Measurements from ENCODE around the gene MTHFR.

MTHFR gene

DNA sequence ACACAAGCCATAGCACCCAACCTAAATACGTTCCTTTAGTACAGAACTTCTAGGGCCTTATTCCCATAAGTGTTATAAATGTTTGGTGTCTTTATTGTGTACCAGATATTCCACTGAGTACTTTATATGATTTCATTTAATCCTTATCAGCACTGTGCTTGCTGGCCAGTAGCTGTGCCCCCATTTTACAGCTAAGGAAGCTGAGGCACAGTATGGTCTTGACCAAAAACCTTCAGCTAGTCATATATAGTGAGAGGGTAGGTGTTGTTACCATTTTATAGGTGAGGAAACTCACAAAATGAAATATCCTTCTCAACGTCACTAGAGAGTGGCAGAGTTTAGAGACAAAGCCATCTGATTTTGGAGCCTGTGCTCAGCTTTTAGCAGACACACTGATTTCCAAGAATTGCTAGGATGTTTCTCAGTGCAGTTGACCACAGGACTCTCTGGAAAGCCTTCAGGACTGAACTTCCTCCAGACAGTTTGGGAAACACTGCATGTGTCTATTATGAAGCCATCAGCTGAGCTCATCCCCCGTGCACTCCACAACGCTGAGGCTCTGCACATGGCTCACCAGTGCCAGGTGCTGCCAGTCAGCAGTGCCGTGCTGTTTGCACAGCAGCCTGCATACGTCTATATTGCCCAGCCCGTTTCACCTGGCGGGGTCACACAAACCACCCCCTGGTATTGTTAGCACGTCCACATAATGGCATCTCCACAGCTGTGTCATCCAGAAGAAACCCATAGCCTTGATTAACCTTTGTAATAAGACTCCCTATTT is 26.4 kb upstream of the MTHFR start:
- TF ChIP-seq GLIS3 (CRISPR knock-in tag; IDR thresholded peaks at IDR 0.05) (no peak), RARB (CRISPR knock-in tag; IDR thresholded peaks at IDR 0.05) (no peak), CSDC2 (CRISPR knock-in tag; IDR thresholded peaks at IDR 0.05) (no peak), OSR1 (CRISPR knock-in tag; IDR thresholded peaks at IDR 0.05) (no peak), PPARA (CRISPR knock-in tag; IDR thresholded peaks at IDR 0.05; ENCODE audit: borderline replicate concordance) (no peak)
- ATAC-seq: no peak

DNA sequence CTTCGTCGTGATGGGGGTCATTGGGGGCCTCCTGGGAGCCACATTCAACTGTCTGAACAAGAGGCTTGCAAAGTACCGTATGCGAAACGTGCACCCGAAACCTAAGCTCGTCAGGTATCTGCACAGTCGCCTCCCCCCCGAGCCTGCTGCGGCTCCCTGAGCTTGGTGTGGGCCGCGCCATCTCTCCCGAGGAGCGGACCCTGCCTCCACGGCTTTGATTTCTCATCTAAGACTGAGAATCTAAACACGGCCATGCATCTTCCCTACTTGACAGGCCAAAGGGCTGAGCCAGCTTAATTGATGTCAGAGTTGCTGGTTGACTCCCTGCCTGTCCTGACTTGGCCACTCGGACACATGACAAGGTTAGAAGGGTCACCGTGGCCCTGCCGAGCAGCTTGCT is 22.7 kb upstream of the MTHFR start:
- TF ChIP-seq OSR1 (CRISPR knock-in tag; IDR thresholded peaks at IDR 0.05) (no peak), ZNF565 (CRISPR knock-in tag; conservative IDR thresholded peaks at IDR 0.05; ENCODE audit: low read depth) (no peak), TCF4 (CRISPR knock-in tag; IDR thresholded peaks at IDR 0.05; ENCODE audit: borderline replicate concordance) (no peak), PPARA (CRISPR knock-in tag; IDR thresholded peaks at IDR 0.05; ENCODE audit: borderline replicate concordance) (no peak), ESRRG (CRISPR knock-in tag; IDR thresholded peaks at IDR 0.05) (no peak), ZFP30 (CRISPR knock-in tag; IDR thresholded peaks at IDR 0.05) (no peak), ARNTL (CRISPR knock-in tag; IDR thresholded peaks at IDR 0.05; ENCODE audit: borderline replicate concordance, low read depth) (no peak), GLIS3 (CRISPR knock-in tag; IDR thresholded peaks at IDR 0.05) (no peak), ZC3H10 (CRISPR knock-in tag; IDR thresholded peaks at IDR 0.05) (no peak), CSDC2 (CRISPR knock-in tag; IDR thresholded peaks at IDR 0.05) (no peak), BACH2 (CRISPR knock-in tag; IDR thresholded peaks at IDR 0.05; ENCODE audit: borderline replicate concordance) (no peak), ZFP3 (CRISPR knock-in tag; IDR thresholded peaks at IDR 0.05) (no peak), ISL1 (CRISPR knock-in tag; IDR thresholded peaks at IDR 0.05) (no peak), SNAI2 (CRISPR knock-in tag; IDR thresholded peaks at IDR 0.05) (no peak), ZNF8 (CRISPR knock-in tag; IDR thresholded peaks at IDR 0.05) (no peak)
- TF ChIP-seq, protein P1, sequence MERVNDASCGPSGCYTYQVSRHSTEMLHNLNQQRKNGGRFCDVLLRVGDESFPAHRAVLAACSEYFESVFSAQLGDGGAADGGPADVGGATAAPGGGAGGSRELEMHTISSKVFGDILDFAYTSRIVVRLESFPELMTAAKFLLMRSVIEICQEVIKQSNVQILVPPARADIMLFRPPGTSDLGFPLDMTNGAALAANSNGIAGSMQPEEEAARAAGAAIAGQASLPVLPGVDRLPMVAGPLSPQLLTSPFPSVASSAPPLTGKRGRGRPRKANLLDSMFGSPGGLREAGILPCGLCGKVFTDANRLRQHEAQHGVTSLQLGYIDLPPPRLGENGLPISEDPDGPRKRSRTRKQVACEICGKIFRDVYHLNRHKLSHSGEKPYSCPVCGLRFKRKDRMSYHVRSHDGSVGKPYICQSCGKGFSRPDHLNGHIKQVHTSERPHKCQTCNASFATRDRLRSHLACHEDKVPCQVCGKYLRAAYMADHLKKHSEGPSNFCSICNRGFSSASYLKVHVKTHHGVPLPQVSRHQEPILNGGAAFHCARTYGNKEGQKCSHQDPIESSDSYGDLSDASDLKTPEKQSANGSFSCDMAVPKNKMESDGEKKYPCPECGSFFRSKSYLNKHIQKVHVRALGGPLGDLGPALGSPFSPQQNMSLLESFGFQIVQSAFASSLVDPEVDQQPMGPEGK (CRISPR knock-in tag; IDR thresholded peaks at IDR 0.05; ENCODE audit: borderline replicate concordance): no peak
- TF ChIP-seq, protein P2, sequence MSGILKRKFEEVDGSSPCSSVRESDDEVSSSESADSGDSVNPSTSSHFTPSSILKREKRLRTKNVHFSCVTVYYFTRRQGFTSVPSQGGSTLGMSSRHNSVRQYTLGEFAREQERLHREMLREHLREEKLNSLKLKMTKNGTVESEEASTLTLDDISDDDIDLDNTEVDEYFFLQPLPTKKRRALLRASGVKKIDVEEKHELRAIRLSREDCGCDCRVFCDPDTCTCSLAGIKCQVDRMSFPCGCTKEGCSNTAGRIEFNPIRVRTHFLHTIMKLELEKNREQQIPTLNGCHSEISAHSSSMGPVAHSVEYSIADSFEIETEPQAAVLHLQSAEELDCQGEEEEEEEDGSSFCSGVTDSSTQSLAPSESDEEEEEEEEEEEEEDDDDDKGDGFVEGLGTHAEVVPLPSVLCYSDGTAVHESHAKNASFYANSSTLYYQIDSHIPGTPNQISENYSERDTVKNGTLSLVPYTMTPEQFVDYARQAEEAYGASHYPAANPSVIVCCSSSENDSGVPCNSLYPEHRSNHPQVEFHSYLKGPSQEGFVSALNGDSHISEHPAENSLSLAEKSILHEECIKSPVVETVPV (CRISPR knock-in tag; IDR thresholded peaks at IDR 0.05): no peak
- TF ChIP-seq, protein P3, sequence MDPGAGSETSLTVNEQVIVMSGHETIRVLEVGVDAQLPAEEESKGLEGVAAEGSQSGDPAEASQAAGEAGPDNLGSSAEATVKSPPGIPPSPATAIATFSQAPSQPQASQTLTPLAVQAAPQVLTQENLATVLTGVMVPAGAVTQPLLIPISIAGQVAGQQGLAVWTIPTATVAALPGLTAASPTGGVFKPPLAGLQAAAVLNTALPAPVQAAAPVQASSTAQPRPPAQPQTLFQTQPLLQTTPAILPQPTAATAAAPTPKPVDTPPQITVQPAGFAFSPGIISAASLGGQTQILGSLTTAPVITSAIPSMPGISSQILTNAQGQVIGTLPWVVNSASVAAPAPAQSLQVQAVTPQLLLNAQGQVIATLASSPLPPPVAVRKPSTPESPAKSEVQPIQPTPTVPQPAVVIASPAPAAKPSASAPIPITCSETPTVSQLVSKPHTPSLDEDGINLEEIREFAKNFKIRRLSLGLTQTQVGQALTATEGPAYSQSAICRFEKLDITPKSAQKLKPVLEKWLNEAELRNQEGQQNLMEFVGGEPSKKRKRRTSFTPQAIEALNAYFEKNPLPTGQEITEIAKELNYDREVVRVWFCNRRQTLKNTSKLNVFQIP (CRISPR knock-in tag; IDR thresholded peaks at IDR 0.05; ENCODE audit: borderline replicate concordance, low read depth): no peak
- TF ChIP-seq, protein P4, sequence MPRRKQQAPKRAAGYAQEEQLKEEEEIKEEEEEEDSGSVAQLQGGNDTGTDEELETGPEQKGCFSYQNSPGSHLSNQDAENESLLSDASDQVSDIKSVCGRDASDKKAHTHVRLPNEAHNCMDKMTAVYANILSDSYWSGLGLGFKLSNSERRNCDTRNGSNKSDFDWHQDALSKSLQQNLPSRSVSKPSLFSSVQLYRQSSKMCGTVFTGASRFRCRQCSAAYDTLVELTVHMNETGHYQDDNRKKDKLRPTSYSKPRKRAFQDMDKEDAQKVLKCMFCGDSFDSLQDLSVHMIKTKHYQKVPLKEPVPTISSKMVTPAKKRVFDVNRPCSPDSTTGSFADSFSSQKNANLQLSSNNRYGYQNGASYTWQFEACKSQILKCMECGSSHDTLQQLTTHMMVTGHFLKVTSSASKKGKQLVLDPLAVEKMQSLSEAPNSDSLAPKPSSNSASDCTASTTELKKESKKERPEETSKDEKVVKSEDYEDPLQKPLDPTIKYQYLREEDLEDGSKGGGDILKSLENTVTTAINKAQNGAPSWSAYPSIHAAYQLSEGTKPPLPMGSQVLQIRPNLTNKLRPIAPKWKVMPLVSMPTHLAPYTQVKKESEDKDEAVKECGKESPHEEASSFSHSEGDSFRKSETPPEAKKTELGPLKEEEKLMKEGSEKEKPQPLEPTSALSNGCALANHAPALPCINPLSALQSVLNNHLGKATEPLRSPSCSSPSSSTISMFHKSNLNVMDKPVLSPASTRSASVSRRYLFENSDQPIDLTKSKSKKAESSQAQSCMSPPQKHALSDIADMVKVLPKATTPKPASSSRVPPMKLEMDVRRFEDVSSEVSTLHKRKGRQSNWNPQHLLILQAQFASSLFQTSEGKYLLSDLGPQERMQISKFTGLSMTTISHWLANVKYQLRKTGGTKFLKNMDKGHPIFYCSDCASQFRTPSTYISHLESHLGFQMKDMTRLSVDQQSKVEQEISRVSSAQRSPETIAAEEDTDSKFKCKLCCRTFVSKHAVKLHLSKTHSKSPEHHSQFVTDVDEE (CRISPR knock-in tag; IDR thresholded peaks at IDR 0.05): no peak
- TF ChIP-seq, protein P5, sequence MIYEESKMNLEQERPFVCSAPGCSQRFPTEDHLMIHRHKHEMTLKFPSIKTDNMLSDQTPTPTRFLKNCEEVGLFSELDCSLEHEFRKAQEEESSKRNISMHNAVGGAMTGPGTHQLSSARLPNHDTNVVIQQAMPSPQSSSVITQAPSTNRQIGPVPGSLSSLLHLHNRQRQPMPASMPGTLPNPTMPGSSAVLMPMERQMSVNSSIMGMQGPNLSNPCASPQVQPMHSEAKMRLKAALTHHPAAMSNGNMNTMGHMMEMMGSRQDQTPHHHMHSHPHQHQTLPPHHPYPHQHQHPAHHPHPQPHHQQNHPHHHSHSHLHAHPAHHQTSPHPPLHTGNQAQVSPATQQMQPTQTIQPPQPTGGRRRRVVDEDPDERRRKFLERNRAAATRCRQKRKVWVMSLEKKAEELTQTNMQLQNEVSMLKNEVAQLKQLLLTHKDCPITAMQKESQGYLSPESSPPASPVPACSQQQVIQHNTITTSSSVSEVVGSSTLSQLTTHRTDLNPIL (CRISPR knock-in tag; IDR thresholded peaks at IDR 0.05; ENCODE audit: low read depth): no peak
- no peak for ATAC-seq

DNA sequence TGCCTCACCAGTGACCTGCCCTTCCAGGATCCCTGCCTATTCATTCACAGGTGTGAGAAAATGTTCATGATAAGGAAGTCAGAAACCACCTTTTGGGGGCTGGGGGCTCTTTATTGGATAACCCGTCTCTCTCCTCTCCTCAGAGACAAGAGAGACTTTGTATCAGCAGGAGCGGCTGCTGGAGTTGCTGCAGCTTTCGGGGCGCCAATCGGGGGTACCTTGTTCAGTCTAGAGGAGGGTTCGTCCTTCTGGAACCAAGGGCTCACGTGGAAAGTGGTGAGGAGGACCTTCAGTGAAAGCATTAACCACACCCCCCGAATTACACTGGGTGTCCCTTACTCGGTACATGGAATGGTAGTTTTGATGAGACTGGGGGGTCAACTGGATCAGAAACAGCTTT is 21.2 kb upstream of the MTHFR start:
- no peak for ATAC-seq
- TF ChIP-seq ISL1 (CRISPR knock-in tag; IDR thresholded peaks at IDR 0.05) (no peak), ZNF8 (CRISPR knock-in tag; IDR thresholded peaks at IDR 0.05) (no peak), TCF4 (CRISPR knock-in tag; IDR thresholded peaks at IDR 0.05; ENCODE audit: borderline replicate concordance) (no peak), ARNTL (CRISPR knock-in tag; IDR thresholded peaks at IDR 0.05; ENCODE audit: borderline replicate concordance, low read depth) (no peak)
